ENCODE data around the gene GRB2. TPM values are rescaled to one million over a fixed set of nuclear protein-coding genes. Genes with fewer than 3 reads are reported as not detected.
"Not testable (repeated sequence)": the region's sequence is repeated elsewhere in the genome, so short reads cannot be mapped to it uniquely, and the experiment has no call there.

GRB2 gene
- total and polyA plus RNA-seq, 8 donors = 18.5 to 64.7 (median 30.8) TPM

DNA sequence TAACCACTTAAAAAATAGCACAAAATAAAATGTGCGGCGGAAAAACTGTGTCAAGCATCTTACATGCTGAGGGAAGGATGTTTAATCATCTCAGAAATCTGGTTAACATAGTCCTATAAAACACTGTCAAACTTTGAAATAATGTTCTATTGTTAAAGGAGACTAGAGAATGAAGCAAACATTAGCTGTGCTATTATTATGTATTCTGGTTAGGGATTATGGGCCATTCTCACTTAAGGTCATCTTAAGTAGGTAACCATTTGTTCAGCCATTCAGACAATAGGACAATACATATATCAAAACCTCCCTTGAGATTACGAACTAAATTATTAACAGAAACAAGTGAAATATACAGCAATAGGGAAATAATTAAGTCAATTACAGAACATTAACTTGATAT is 24.7 kb downstream of the GRB2 start:
- DNase-seq = no peak
- intact Hi-C loops (cut with DNase I) = no loop called here
- H3K4me1 ChIP-seq = peaks cover 0 to 5% (median 4%) of the 10 kb centered on the region in 3 donors
- H3K9me3 ChIP-seq = no peaks in the 10 kb centered on the region
- H3K36me3 ChIP-seq = no peaks in the 10 kb centered on the region
- no peak overlapping the region for H3K4me3 ChIP-seq
- WGBS, 2 donors = 82 to 86% methylated on average over 3 of the region's 3 CpGs
- H3K27ac ChIP-seq = no peak overlapping the region
- no peak for ATAC-seq
- no peaks in the 10 kb centered on the region for H3K27me3 ChIP-seq
- no peak for FAIRE-seq
- TF ChIP-seq, protein P1, sequence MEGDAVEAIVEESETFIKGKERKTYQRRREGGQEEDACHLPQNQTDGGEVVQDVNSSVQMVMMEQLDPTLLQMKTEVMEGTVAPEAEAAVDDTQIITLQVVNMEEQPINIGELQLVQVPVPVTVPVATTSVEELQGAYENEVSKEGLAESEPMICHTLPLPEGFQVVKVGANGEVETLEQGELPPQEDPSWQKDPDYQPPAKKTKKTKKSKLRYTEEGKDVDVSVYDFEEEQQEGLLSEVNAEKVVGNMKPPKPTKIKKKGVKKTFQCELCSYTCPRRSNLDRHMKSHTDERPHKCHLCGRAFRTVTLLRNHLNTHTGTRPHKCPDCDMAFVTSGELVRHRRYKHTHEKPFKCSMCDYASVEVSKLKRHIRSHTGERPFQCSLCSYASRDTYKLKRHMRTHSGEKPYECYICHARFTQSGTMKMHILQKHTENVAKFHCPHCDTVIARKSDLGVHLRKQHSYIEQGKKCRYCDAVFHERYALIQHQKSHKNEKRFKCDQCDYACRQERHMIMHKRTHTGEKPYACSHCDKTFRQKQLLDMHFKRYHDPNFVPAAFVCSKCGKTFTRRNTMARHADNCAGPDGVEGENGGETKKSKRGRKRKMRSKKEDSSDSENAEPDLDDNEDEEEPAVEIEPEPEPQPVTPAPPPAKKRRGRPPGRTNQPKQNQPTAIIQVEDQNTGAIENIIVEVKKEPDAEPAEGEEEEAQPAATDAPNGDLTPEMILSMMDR (IDR thresholded peaks at IDR 0.05) = no peak

DNA sequence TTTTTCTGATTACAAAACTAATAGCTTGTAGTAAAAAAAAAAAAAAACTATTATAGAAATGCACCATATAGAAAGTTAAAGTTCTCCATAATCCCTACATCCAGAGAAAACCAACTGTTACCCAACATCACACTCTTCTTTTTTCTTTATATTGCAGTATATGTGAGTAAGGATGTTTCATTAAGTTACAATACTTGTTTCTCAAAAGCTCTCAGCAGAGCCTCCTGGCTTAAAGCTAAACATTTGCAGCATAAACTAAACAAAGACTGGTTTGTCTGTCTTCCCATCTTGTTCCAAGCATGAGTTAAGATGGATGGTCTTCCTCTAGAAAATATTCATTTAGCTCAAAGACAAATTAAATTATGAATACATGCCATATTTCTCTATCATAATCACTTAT is 25.2 kb downstream of the GRB2 start:
- no peak for ATAC-seq
- intact Hi-C loops (cut with DNase I) = no loop called here
- no peak for FAIRE-seq

DNA sequence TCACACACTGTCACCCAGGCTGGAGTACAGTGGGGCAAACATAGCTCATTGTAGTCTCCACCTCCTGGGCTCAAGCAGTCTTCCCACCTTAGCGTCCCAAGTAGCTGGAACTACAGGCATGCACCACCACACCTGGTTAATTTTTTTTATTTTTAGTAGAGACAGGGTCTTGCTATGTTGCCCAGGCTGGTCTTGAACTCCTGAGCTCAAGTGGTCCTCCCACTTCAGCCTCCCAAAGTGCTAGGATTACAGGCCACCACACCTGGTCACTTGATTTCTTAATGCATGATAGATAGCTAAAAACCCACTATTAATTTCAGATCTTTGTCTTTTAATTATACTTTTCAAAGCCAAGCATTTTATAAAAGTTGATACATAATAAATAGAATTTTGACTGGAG is 26.1 kb downstream of the GRB2 start:
- H3K36me3 ChIP-seq; H3K4me3 ChIP-seq; H3K9me3 ChIP-seq; FAIRE-seq; H3K27ac ChIP-seq; H3K27me3 ChIP-seq; H3K4me1 ChIP-seq; intact Hi-C loops (cut with DNase I); ATAC-seq; DNase-seq: not testable (repeated sequence)
- WGBS, 2 donors = 86% methylated on average over 1 of the region's 1 CpG

More for the DNA sequence above, 25.2 kb downstream of the GRB2 start:
- DNase-seq = no peak
- Histone ChIP-seq H3K27me3 (no peaks in the 10 kb centered on the region), H3K36me3 (no peaks in the 10 kb centered on the region), H3K9me3 (no peaks in the 10 kb centered on the region), H3K4me3 (no peak overlapping the region), H3K27ac (no peak overlapping the region), H3K4me1 (peaks cover 0 to 5% (median 4%) of the 10 kb centered on the region in 3 donors)
- TF ChIP-seq, protein P1 (IDR thresholded peaks at IDR 0.05) = no peak

DNA sequence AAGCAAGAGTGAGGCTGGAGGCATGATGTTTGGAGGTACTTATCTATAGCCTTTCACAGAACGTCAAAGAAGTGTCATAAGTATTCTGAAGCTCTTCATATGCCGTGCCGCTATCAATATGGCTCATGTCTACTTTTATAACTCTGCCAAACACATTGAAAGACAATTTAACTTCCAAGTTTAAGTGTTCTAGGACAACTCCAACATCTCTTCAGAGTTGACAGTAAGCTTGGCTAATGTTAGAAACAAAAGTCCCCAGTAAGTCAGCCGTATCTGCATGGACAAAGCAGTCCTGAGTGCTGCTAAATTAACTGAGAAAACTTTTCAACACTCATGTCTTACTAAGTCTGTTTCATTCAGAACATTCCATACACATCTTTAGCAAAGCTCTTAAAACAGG is 32.2 kb downstream of the GRB2 start:
- H3K36me3 ChIP-seq = no peaks in the 10 kb centered on the region

DNA sequence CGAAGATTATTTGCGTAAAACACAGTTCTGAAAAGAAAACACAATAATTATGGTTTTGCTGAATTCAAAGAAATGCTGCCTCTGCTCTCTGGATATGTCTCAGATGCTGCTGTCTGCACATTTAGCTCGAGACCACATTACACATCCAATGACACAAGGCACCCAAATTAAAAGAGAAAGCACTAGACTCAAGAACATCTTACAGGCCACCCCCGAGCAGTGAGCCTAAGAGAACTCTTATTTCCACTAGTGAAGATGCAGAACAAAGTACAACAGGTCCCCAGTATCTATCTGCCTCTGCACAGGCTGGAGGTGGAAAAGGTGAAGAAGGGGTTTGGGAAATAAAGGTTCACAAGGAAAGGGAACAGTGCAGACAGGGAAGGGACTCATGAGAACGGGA is 33.5 kb downstream of the GRB2 start:
- WGBS, 2 donors = 89 to 90% methylated on average over 5 of the region's 5 CpGs
- TF ChIP-seq, protein P1 (IDR thresholded peaks at IDR 0.05) = no peak
- DNase-seq = no peak
- ATAC-seq = no peak
- Histone ChIP-seq H3K4me3 (no peak overlapping the region), H3K27me3 (no peaks in the 10 kb centered on the region), H3K36me3 (no peaks in the 10 kb centered on the region), H3K9me3 (no peaks in the 10 kb centered on the region), H3K27ac (no peak overlapping the region), H3K4me1 (peaks cover 0 to 16% (median 6%) of the 10 kb centered on the region in 3 donors)
- no peak for FAIRE-seq
- intact Hi-C loops (cut with DNase I) = no loop called here

More for the DNA sequence above, 32.2 kb downstream of the GRB2 start:
- Histone ChIP-seq H3K27me3 (no peaks in the 10 kb centered on the region), H3K4me3 (no peak overlapping the region), H3K27ac (no peak overlapping the region), H3K4me1 (peaks cover 0 to 9% (median 6%) of the 10 kb centered on the region in 3 donors), H3K9me3 (no peaks in the 10 kb centered on the region)
- TF ChIP-seq, protein P1 (IDR thresholded peaks at IDR 0.05) = no peak
- intact Hi-C loops (cut with DNase I) = no loop called here
- FAIRE-seq (no peak), ATAC-seq (no peak), DNase-seq (no peak)
- WGBS, 2 donors = 72 to 84% methylated on average over 4 of the region's 4 CpGs

Data from pancreas (tissue), 10 donors.